WTC11 (cell line): ENCODE results near the gene NOXO1. TPM values are rescaled to one million over a fixed set of nuclear protein-coding genes. Genes with fewer than 3 reads are reported as not detected.

Experiments
- ATAC-seq: fragments of 200-7000 bp; cut with Tn5 transposase; 2 replicates; pipeline ENCODE4 v1.10.0; 2021; ENCODE audit warnings: mild to moderate bottlenecking, moderate library complexity
- CTCF ChIA-PET: fragments of 300-600 bp; sonication (Branson Sonifier 250); formaldehyde crosslinking; loops from one replicate; lab custom pipeline; 2021; ENCODE audit warnings: antibody characterized with exemption; lab: Charles Lee
- POLR2A ChIA-PET: fragments of 350-600 bp; sonication (Branson Sonifier 250); formaldehyde crosslinking; loops from one replicate; lab custom pipeline; 2021; ENCODE audit warnings: antibody characterized with exemption; lab: Charles Lee
- DNase-seq: peaks from one replicate; pipeline ENCODE4 v3.0.0; 2021; ENCODE audit warnings: low spot score
- H3K27ac Mint-ChIP-seq: 2 replicates; pipeline ENCODE4 v1.8.0; 2021; ENCODE audit warnings: mixed read lengths
- H3K27me3 Mint-ChIP-seq: 2 replicates; pipeline ENCODE4 v1.8.0; 2021; ENCODE audit warnings: low read depth, mild to moderate bottlenecking, moderate library complexity, mixed read lengths
- H3K36me3 Mint-ChIP-seq: 2 replicates; pipeline ENCODE4 v1.8.0; 2021; ENCODE audit warnings: mixed read lengths
- H3K4me1 Mint-ChIP-seq: 2 replicates; pipeline ENCODE4 v1.8.0; 2022; ENCODE audit warnings: mixed read lengths
- H3K4me3 Mint-ChIP-seq: 2 replicates; pipeline ENCODE4 v1.8.0; 2021; ENCODE audit warnings: mild to moderate bottlenecking, moderate library complexity, mixed read lengths
- H3K9me3 Mint-ChIP-seq: 2 replicates; pipeline ENCODE4 v1.8.0; 2021; ENCODE audit warnings: mixed read lengths
- CTCF ChIP-seq: fragments of 200-600 bp; IDR thresholded peaks from 2 replicates; pipeline ENCODE4 v1.8.0; 2022; ENCODE audit warnings: antibody characterized with exemption
- FOXP4 ChIP-seq: sonication (generic); formaldehyde crosslinking; IDR thresholded peaks from 2 replicates; pipeline ENCODE4 v1.8.0; 2022; ENCODE audit warnings: mild to moderate bottlenecking, missing genetic modification reagents
- GTF2I ChIP-seq: fragments of 250-450 bp; sonication (Bioruptor Pico); conservative IDR thresholded peaks from 2 replicates; pipeline ENCODE4 v1.4.0; 2021; ENCODE audit warnings: mild to moderate bottlenecking
- JUN ChIP-seq: sonication (generic); formaldehyde crosslinking; IDR thresholded peaks from 2 replicates; pipeline ENCODE4 v1.8.0; 2023; ENCODE audit warnings: mild to moderate bottlenecking, missing genetic modification reagents
- KAT7 ChIP-seq: sonication (generic); formaldehyde crosslinking; IDR thresholded peaks from 2 replicates; pipeline ENCODE4 v1.8.1; 2023; ENCODE audit warnings: missing genetic modification reagents, mild to moderate bottlenecking, borderline replicate concordance
- MXD4 ChIP-seq: fragments of 250-450 bp; sonication (Bioruptor Pico); IDR thresholded peaks from 2 replicates; pipeline ENCODE4 v1.8.0; 2021; ENCODE audit warnings: mild to moderate bottlenecking, moderate library complexity, borderline replicate concordance
- MYBL2 ChIP-seq: sonication (generic); formaldehyde crosslinking; IDR thresholded peaks from 2 replicates; pipeline ENCODE4 v1.8.1; 2023; ENCODE audit warnings: mild to moderate bottlenecking, moderate library complexity, missing genetic modification reagents
- NFE2L1 ChIP-seq: sonication (generic); formaldehyde crosslinking; IDR thresholded peaks from 2 replicates; pipeline ENCODE4 v1.8.1; 2023; ENCODE audit warnings: missing genetic modification reagents
- NFYB ChIP-seq: sonication (generic); formaldehyde crosslinking; conservative IDR thresholded peaks from 2 replicates; pipeline ENCODE4 v1.8.0; 2022; ENCODE audit warnings: low read depth, missing genetic modification reagents
- NR1H2 ChIP-seq: sonication (generic); formaldehyde crosslinking; IDR thresholded peaks from 2 replicates; pipeline ENCODE4 v1.9.0; 2021; ENCODE audit warnings: mild to moderate bottlenecking, moderate library complexity, missing genetic modification reagents
- SMAD3 ChIP-seq: sonication (generic); formaldehyde crosslinking; IDR thresholded peaks from 2 replicates; pipeline ENCODE4 v1.8.0; 2022; ENCODE audit warnings: missing genetic modification reagents, mild to moderate bottlenecking, borderline replicate concordance
- TEAD1 ChIP-seq: sonication (generic); formaldehyde crosslinking; IDR thresholded peaks from 2 replicates; pipeline ENCODE4 v1.8.0; 2022; ENCODE audit warnings: mild to moderate bottlenecking, missing genetic modification reagents
- USF2 ChIP-seq: sonication (generic); formaldehyde crosslinking; IDR thresholded peaks from 2 replicates; pipeline ENCODE4 v1.8.1; 2023; ENCODE audit warnings: mild to moderate bottlenecking, missing genetic modification reagents, moderate library complexity
- ZNF138 ChIP-seq: sonication (generic); formaldehyde crosslinking; conservative IDR thresholded peaks from 2 replicates; pipeline ENCODE4 v1.8.1; 2022; ENCODE audit warnings: mild to moderate bottlenecking, moderate library complexity, missing genetic modification reagents
- ZNF232 ChIP-seq: sonication (generic); formaldehyde crosslinking; IDR thresholded peaks from 2 replicates; pipeline ENCODE4 v1.8.0; 2022; ENCODE audit warnings: mild to moderate bottlenecking, missing genetic modification reagents
- ZNF423 ChIP-seq: fragments of 250-450 bp; sonication (Bioruptor Pico); IDR thresholded peaks from 2 replicates; pipeline ENCODE4 v2.1.2; 2022; ENCODE audit warnings: mild to moderate bottlenecking, moderate library complexity
- total RNA-seq: library from RNA; stranded (reverse); gene quantifications from 3 replicates; pipeline ENCODE4 v1.2.3, GENCODE V29; 2021
- TF ChIP-seq, protein P1 (sequence below): sonication (generic); formaldehyde crosslinking; IDR thresholded peaks from 2 replicates; pipeline ENCODE4 v1.8.1; 2023; ENCODE audit warnings: mild to moderate bottlenecking, moderate library complexity, missing genetic modification reagents
- TF ChIP-seq, protein P2 (sequence below): sonication (generic); formaldehyde crosslinking; IDR thresholded peaks from 2 replicates; pipeline ENCODE4 v1.8.1; 2023; ENCODE audit warnings: mild to moderate bottlenecking, missing genetic modification reagents, moderate library complexity

Gene NOXO1
- total RNA-seq, 1 experiment from 2014 or later = 5.7 TPM

DNA sequence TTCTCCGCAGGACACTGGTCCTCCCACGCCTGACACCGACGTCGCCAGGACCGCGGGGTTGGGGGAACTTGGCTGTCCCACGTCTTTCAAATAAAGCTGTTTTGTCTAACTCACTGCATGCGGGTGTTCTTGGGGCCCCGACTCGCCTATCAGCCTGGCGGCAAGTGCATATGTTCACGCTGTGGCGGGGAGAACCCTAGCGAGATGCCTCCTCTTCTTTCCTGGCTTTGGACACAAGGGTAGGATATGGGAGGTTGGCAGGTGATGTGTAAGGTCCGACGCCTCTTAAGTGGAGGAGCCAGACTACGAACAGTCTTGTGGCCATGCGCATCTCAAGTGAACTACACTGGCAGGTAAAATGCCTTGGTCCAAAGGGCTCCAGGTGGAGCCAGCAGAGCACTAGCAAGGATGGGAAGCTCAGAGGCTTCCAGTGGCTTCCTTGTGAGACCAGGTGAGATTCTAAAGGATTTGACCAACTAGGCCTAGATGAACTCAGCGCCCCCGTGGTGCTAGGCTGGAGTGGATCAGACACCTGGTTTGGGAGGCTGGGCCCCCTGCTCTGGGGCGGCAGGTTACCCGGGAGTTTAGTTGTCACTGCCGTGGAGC lies 15.8 kb downstream of the NOXO1 start:
- ATAC-seq = no peak
- Mint-ChIP-seq H3K36me3 (peaks cover 35% of the 10 kb centered on the region), H3K27ac (peak overlapping the region; percentile 79), H3K4me3 (peak overlapping the region; percentile 94), H3K9me3 (no peaks in the 10 kb centered on the region), H3K27me3 (no peaks in the 10 kb centered on the region), H3K4me1 (peaks cover 36% of the 10 kb centered on the region)
- no peak for DNase-seq
- TF ChIP-seq MYBL2 (CRISPR knock-in tag) (no peak), ZNF423 (CRISPR knock-in tag) (no peak), GTF2I (CRISPR knock-in tag) (no peak), NFYB (CRISPR knock-in tag) (no peak), ZNF138 (CRISPR knock-in tag) (no peak), NR1H2 (no peak), MXD4 (CRISPR knock-in tag) (no peak), SMAD3 (CRISPR knock-in tag) (no peak), NFE2L1 (CRISPR knock-in tag) (no peak), ZNF232 (CRISPR knock-in tag) (no peak), TEAD1 (no peak), USF2 (CRISPR knock-in tag) (no peak), CTCF (no peak), KAT7 (CRISPR knock-in tag) (no peak), FOXP4 (no peak), JUN (CRISPR knock-in tag) (no peak)
- TF ChIP-seq, protein P1, sequence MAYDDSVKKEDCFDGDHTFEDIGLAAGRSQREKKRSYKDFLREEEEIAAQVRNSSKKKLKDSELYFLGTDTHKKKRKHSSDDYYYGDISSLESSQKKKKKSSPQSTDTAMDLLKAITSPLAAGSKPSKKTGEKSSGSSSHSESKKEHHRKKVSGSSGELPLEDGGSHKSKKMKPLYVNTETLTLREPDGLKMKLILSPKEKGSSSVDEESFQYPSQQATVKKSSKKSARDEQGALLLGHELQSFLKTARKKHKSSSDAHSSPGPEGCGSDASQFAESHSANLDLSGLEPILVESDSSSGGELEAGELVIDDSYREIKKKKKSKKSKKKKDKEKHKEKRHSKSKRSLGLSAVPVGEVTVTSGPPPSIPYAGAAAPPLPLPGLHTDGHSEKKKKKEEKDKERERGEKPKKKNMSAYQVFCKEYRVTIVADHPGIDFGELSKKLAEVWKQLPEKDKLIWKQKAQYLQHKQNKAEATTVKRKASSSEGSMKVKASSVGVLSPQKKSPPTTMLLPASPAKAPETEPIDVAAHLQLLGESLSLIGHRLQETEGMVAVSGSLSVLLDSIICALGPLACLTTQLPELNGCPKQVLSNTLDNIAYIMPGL (CRISPR knock-in tag) = no peak
- TF ChIP-seq, protein P2, sequence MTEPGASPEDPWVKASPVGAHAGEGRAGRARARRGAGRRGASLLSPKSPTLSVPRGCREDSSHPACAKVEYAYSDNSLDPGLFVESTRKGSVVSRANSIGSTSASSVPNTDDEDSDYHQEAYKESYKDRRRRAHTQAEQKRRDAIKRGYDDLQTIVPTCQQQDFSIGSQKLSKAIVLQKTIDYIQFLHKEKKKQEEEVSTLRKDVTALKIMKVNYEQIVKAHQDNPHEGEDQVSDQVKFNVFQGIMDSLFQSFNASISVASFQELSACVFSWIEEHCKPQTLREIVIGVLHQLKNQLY (CRISPR knock-in tag) = no peak
- ChIA-PET POLR2A (interaction anchor here (0.5 to 2.3 kb wide), 19 partner anchors 10 to 545 kb away, joined by 3 to 20 read pairs (median 5); partner anchors contain the start of genes FAHD1, MAPK8IP3, MSRB1 and NOXO1), CTCF (interaction anchor here (0.7 to 1.0 kb wide), 5 partner anchors 15 to 42 kb away, joined by 3 to 12 read pairs (median 5); no protein-coding TSS in a partner anchor)
